Breast epithelium (tissue), 4 donors: ENCODE data around the gene CCDC57. TPM values are rescaled to one million over a fixed set of nuclear protein-coding genes. Genes with fewer than 3 reads are reported as not detected.

Source experiments
- DNase-seq, 2 donors: peaks; one replicate each; pipeline ENCODE4 v3.0.0-alpha.2; 2019; ENCODE audit warnings: low spot score in 2 of 2
- H3K27ac ChIP-seq, 2 donors: fragments of 200-600 bp; sonication (generic) in 1 of 2; one replicate each; pipeline ENCODE4 v1.5.1; 2016 to 2019; ENCODE audit warnings: mild to moderate bottlenecking in 1 of 2
- H3K27me3 ChIP-seq, 2 donors: fragments of 200-600 bp; sonication (generic) in 1 of 2; one replicate each; pipeline versions ENCODE4 v1.5.1 to v1.6.0; 2017 to 2019; ENCODE audit warnings: control low read depth in 1 of 2, mild to moderate bottlenecking in 1 of 2
- H3K36me3 ChIP-seq: fragments of 200-600 bp; one replicate; pipeline ENCODE4 v1.5.1; 2019
- H3K4me1 ChIP-seq, 2 donors: fragments of 200-600 bp; sonication (generic); one replicate each; pipeline ENCODE4 v1.5.1; 2016 to 2019; ENCODE audit warnings: control low read depth in 1 of 2
- H3K4me3 ChIP-seq, 3 donors: fragments of 200-600 bp; sonication (generic); 1 replicate in 2 of 3; 2 replicates in 1 of 3; pipeline ENCODE4 v1.5.1; 2016 to 2019; ENCODE audit warnings: mild to moderate bottlenecking in 3 of 3, moderate library complexity in 2 of 3
- H3K9me3 ChIP-seq, 2 donors: fragments of 200-600 bp; sonication (generic) in 1 of 2; one replicate each; pipeline ENCODE4 v1.5.1; 2016 to 2019; ENCODE audit warnings: control low read depth in 1 of 2
- CTCF ChIP-seq, 3 donors: fragments of 450-650 bp; IDR thresholded peaks; one replicate each; pipeline ENCODE4 v1.5.1; 2016 to 2017; ENCODE audit warnings: antibody characterized with exemption in 3 of 3, mild to moderate bottlenecking in 3 of 3, moderate library complexity in 3 of 3
- POLR2A ChIP-seq: fragments of 450-650 bp; IDR thresholded peaks from one replicate; pipeline ENCODE4 v1.6.1; 2016; ENCODE audit warnings: antibody characterized with exemption, mild to moderate bottlenecking, moderate library complexity
- POLR2AphosphoS5 ChIP-seq, 3 donors: sonication (generic); formaldehyde crosslinking; IDR thresholded peaks; one replicate each; pipeline ENCODE4 v1.6.1; 2017; ENCODE audit warnings: antibody characterized with exemption in 3 of 3
- intact Hi-C: fragments of 100-400 bp; cut with DNase I; formaldehyde crosslinking; loops from one replicate; pipeline ENCODE4 v1.15.1; 2023; ENCODE audit warnings: low total_unique reads
- total RNA-seq, 3 donors: library from RNA; depleted of rRNA; stranded (reverse); fragments of >200 nt; gene quantifications; one replicate each; pipeline ENCODE4 v1.1.0, GENCODE V29; 2016

Gene CCDC57
- total RNA-seq, 3 donors from 2014 or later, result 13.4 to 56.9 (median 52.8) TPM

GRCh38 chr17:82236142-82236971 lies 23.7 kb upstream of the CCDC57 start:
- no peaks in the 10 kb centered on the region for H3K27me3 ChIP-seq
- no peak for TF ChIP-seq POLR2A
- peak in 1 of 3 donors; percentile 8 for TF ChIP-seq POLR2AphosphoS5 (IDR thresholded peaks at IDR 0.05)
- peak; percentile 80 to 91 (median 89) for TF ChIP-seq CTCF (IDR thresholded peaks at IDR 0.05)
- DNase-seq, result no peak

GRCh38 chr17:82235775-82236141 lies 23.1 kb upstream of the CCDC57 start:
- Histone ChIP-seq H3K4me1 (peaks cover 21 to 29% of the 10 kb centered on the region in 2 donors), H3K4me3 (peak overlapping the region in 1 of 3 donors; percentile 19), H3K27me3 (no peaks in the 10 kb centered on the region), H3K9me3 (no peaks in the 10 kb centered on the region), H3K27ac (peak overlapping the region; percentile 54 to 59), H3K36me3 (no peaks in the 10 kb centered on the region)
- DNase-seq, result no peak
- intact Hi-C loops, result loop anchor here (10.0 kb wide), 1 partner anchor 179 kb away; the partner anchor contains the start of genes HEXD and OGFOD3
- TF ChIP-seq POLR2A (no peak), CTCF (IDR thresholded peaks at IDR 0.05) (no peak)

More at GRCh38 chr17:82236142-82236971, 23.7 kb upstream of the CCDC57 start:
- Histone ChIP-seq H3K9me3 (no peaks in the 10 kb centered on the region), H3K4me3 (peak overlapping the region in 1 of 3 donors; percentile 19), H3K36me3 (no peaks in the 10 kb centered on the region), H3K4me1 (peaks cover 23 to 34% of the 10 kb centered on the region in 2 donors), H3K27ac (peak overlapping the region; percentile 54 to 59)
- intact Hi-C loops, result loop anchor here (10.0 kb wide), 1 partner anchor 178 kb away; the partner anchor contains the start of genes HEXD and OGFOD3

- Histone ChIP-seq H3K4me1 (peaks cover 21 to 28% of the 10 kb centered on the region in 2 donors), H3K27ac (peak overlapping the region in 1 of 2 donors; percentile 54), H3K4me3 (no peak overlapping the region), H3K27me3 (no peaks in the 10 kb centered on the region), H3K9me3 (no peaks in the 10 kb centered on the region), H3K36me3 (no peaks in the 10 kb centered on the region)
- no peak for DNase-seq
- intact Hi-C loops, result loop anchor here (10.0 kb wide), 1 partner anchor 180 kb away; the partner anchor contains the start of genes HEXD and OGFOD3
- TF ChIP-seq POLR2AphosphoS5 (IDR thresholded peaks at IDR 0.05) (no peak), CTCF (IDR thresholded peaks at IDR 0.05) (no peak), POLR2A (no peak)
Measured at GRCh38 chr17:82235056-82235774, 22.6 kb upstream of the CCDC57 start.

GRCh38 chr17:82234211-82235055 lies 21.8 kb upstream of the CCDC57 start:
- TF ChIP-seq CTCF (IDR thresholded peaks at IDR 0.05), result no peak
- TF ChIP-seq POLR2A, result no peak
- TF ChIP-seq POLR2AphosphoS5 (IDR thresholded peaks at IDR 0.05), result no peak
- Histone ChIP-seq H3K36me3 (no peaks in the 10 kb centered on the region), H3K27ac (no peak overlapping the region), H3K9me3 (no peaks in the 10 kb centered on the region), H3K4me1 (peaks cover 21 to 23% of the 10 kb centered on the region in 2 donors), H3K27me3 (no peaks in the 10 kb centered on the region), H3K4me3 (no peak overlapping the region)
- intact Hi-C loops, result loop anchor here (10.0 kb wide), 1 partner anchor 180 kb away; the partner anchor contains the start of genes HEXD and OGFOD3
- no peak for DNase-seq
